Nephron progenitor cell (in vitro differentiated cells): Measurements from ENCODE around the gene SIGLEC6.
"Not testable (repeated sequence)": the region's sequence is repeated elsewhere in the genome, so short reads cannot be mapped to it uniquely, and the experiment has no call there.

ENCODE experiments used
- DNase-seq: peaks from one replicate; pipeline ENCODE4 v3.0.0; 2021
- H3K27ac Mint-ChIP-seq: 2 replicates; pipeline ENCODE4 v1.8.0; 2021; ENCODE audit warnings: mild to moderate bottlenecking, moderate library complexity, mixed read lengths
- H3K27me3 Mint-ChIP-seq: 2 replicates; pipeline ENCODE4 v1.8.0; 2021; ENCODE audit warnings: mild to moderate bottlenecking, low read depth, mixed read lengths; ENCODE audit not compliant: poor library complexity
- H3K36me3 Mint-ChIP-seq: 2 replicates; pipeline ENCODE4 v1.8.0; 2021; ENCODE audit warnings: low read depth, mixed read lengths
- H3K4me1 Mint-ChIP-seq: 2 replicates; pipeline ENCODE4 v1.8.0; 2021; ENCODE audit warnings: mixed read lengths
- H3K4me3 Mint-ChIP-seq: 2 replicates; pipeline ENCODE4 v1.8.0; 2021; ENCODE audit warnings: mild to moderate bottlenecking, moderate library complexity, mixed read lengths
- H3K9me3 Mint-ChIP-seq: 2 replicates; pipeline ENCODE4 v1.8.0; 2021; ENCODE audit warnings: mild to moderate bottlenecking, moderate library complexity, mixed read lengths
- CTCF ChIP-seq: fragments of 200-600 bp; sonication (generic); IDR thresholded peaks from 2 replicates; pipeline ENCODE4 v1.5.0; 2021; ENCODE audit warnings: antibody characterized with exemption

Gene SIGLEC6

DNA sequence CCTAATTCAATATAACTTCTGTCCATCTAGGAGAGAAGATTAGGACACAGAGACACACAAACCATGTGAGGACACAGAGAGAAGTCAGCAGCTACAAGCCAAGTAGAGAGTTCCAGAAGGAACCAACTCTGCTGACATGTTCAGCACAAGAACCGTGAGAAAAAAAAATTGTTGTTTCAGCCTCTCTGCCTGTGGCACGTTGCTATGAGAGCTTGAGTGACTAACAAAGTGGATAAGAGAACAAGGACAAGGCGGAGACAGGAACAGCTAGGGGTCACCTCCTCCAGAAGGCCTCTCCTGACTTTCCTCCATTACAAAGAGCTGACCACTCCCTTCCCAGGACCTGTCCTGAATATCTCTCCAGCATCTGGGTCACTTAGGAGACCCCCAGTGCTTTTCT is 24.3 kb downstream of the SIGLEC6 start:
- H3K27ac Mint-ChIP-seq: no peak overlapping the region
- H3K4me1 Mint-ChIP-seq: no peaks in the 10 kb centered on the region
- H3K36me3 Mint-ChIP-seq: no peaks in the 10 kb centered on the region
- DNase-seq: no peak
- peaks cover 9% of the 10 kb centered on the region for H3K27me3 Mint-ChIP-seq
- H3K4me3 Mint-ChIP-seq: no peak overlapping the region
- peaks cover 75% of the 10 kb centered on the region for H3K9me3 Mint-ChIP-seq
- TF ChIP-seq CTCF: no peak

DNA sequence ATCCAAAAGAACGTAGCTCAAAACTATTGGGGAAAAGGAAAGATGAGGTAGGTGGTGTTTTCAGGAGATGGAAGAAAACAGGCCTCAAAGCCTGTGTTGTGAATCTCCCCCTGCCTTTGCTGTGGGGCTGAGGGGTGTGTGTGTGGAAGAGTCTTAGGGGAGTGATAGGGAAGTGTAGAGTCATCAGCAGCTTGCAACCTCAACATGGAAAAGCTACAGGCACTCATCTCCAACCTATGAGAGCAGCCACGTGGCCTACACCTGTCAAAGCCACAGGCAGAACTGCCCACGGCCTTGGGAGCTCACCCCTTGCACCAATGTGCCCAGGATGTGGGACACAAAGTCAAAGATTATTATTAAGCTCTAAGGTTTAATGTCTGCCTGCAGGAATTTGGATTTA is 25.6 kb downstream of the SIGLEC6 start:
- no peak overlapping the region for H3K27ac Mint-ChIP-seq
- no peak for TF ChIP-seq CTCF
- peaks cover 85% of the 10 kb centered on the region for H3K9me3 Mint-ChIP-seq
- H3K36me3 Mint-ChIP-seq: no peaks in the 10 kb centered on the region
- DNase-seq: no peak
- H3K4me1 Mint-ChIP-seq: no peaks in the 10 kb centered on the region
- no peak overlapping the region for H3K4me3 Mint-ChIP-seq
- H3K27me3 Mint-ChIP-seq: peaks cover 5% of the 10 kb centered on the region

GRCh38 chr19:51503896-51504295 is 27.6 kb downstream of the SIGLEC6 start:
- Mint-ChIP-seq H3K27ac (no peak overlapping the region), H3K4me3 (no peak overlapping the region), H3K9me3 (peaks cover 86% of the 10 kb centered on the region), H3K27me3 (peaks cover 5% of the 10 kb centered on the region), H3K4me1 (no peaks in the 10 kb centered on the region), H3K36me3 (no peaks in the 10 kb centered on the region)
- no peak for DNase-seq
- TF ChIP-seq CTCF: no peak

- H3K4me3 Mint-ChIP-seq: no peak overlapping the region
- DNase-seq: no peak
- no peaks in the 10 kb centered on the region for H3K36me3 Mint-ChIP-seq
- H3K27ac Mint-ChIP-seq: no peak overlapping the region
- H3K27me3 Mint-ChIP-seq: peaks cover 5% of the 10 kb centered on the region
- no peak for TF ChIP-seq CTCF
- H3K4me1 Mint-ChIP-seq: no peaks in the 10 kb centered on the region
- H3K9me3 Mint-ChIP-seq: peaks cover 86% of the 10 kb centered on the region
These were observed 28.1 kb downstream of the SIGLEC6 start for GRCh38 chr19:51503286-51503817.

GRCh38 chr19:51501594-51502263 is 29.7 kb downstream of the SIGLEC6 start, which contains the start of gene SIGLEC12:
Gene SIGLEC12 (minus strand): TSS chr19:51501800. CDS start chr19:51501733, 67 bp downstream.
- peaks cover 90% of the 10 kb centered on the region for H3K9me3 Mint-ChIP-seq

GRCh38 chr19:51500931-51501330 is 30.5 kb downstream of the SIGLEC6 start:
- not testable (repeated sequence) for DNase-seq, H3K27me3 Mint-ChIP-seq, H3K4me3 Mint-ChIP-seq, H3K27ac Mint-ChIP-seq, H3K36me3 Mint-ChIP-seq, H3K4me1 Mint-ChIP-seq
- H3K9me3 Mint-ChIP-seq: peaks cover 88% of the 10 kb centered on the region

More at GRCh38 chr19:51501594-51502263, 29.7 kb downstream of the SIGLEC6 start, which contains the start of gene SIGLEC12:
- Mint-ChIP-seq H3K4me3 (no peak within 1 kb of the TSS), H3K27ac (no peak within 1 kb of the TSS), H3K4me1 (no peaks in the 10 kb centered on the region), H3K36me3 (no peaks in the 10 kb centered on the region), H3K27me3 (peaks cover 5% of the 10 kb centered on the region)
- TF ChIP-seq CTCF: no peak
- no peak for DNase-seq
